ENCODE data around the gene ASMT. TPM values are rescaled to one million over a fixed set of nuclear protein-coding genes. Genes with fewer than 3 reads are reported as not detected.

ASMT gene
- total RNA-seq, 1 experiment from 2014 or later = not detected

DNA sequence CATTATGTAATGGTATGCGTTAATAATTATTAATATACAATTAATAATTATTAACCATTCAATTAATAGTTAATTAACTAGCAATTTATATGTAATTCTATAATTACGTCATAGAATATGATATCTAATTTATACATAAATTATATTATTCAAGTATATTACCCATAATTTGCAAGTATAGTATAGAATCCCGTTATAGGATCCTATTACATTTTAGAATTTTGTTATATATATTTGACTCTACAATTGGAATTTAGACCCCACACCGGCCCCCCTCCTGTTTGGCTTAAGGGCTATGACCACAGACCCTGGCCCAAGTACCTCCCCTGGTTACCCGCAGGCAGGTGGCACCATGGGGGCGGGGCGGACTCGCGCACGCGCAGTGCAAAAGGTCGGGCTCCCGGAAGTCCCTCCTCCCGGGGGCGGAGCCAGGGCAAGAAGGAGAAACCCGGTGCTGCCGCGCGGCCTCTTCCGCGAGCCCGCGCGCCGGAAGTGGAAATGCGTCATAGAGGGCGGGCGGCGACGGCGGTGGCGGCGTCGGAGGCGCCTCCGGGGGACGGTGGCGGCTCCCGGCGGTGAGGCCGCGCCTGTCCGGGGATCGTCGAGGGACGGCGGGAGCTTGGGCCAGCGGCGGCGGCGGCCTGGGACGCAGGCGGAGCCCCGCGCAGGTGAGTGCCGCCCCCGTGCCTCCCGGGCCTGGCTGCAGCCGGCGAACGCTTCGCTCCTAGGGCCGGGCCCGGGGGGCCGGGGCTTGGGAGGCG is 23.6 kb upstream of the ASMT start, which contains the start of gene AKAP17A:
AKAP17A (plus strand) TSS at position 503 of the 761 bp plus-strand sequence. CDS start 1,859 bp downstream, outside the sequence.
- no peaks in the 10 kb centered on the region for H4K20me1 ChIP-seq (ENCODE audit: insufficient read depth)
- CTCF ChIA-PET = no interaction called here
- no peaks in the 10 kb centered on the region for H3K27me3 ChIP-seq (ENCODE audit: insufficient read depth, low read length)
- H3K9me3 ChIP-seq (ENCODE audit: control insufficient read depth in 1 of 2, insufficient read depth in 1 of 2, low read depth in 1 of 2, low read length in 2 of 2) = no peaks in the 10 kb centered on the region
- BruUV-seq (replicated peaks) = no TSS peak
- H3K4me3 ChIP-seq (replicated peaks in 1 of 2; ENCODE audit: low read depth in 1 of 2, low read length in 2 of 2) = peak within 1 kb of the TSS; percentile 80 to 86
- intact Hi-C loops (cut with micrococcal nuclease) = no loop called here
- H3K4me2 ChIP-seq (ENCODE audit: low read length) = peak within 1 kb of the TSS; percentile 73
- peak within 1 kb of the TSS; percentile 67 for H3K27ac ChIP-seq (ENCODE audit: low read depth, low read length)
- no peak within 1 kb of the TSS for H2AFZ ChIP-seq (ENCODE audit: low read depth, low read length, poor library complexity, severe bottlenecking)
- POLR2A ChIA-PET = no interaction called here
- RAD21 ChIA-PET (ENCODE audit: low non-redundant PET in 1 of 2, low total read pairs in 2 of 2, uncharacterized antibody in 2 of 2, unreplicated experiment in 2 of 2) = no interaction called here
- peaks cover 45% of the 10 kb centered on the region for H3K79me2 ChIP-seq (ENCODE audit: insufficient read depth, low read length)
- peaks cover 3 to 13% of the 10 kb centered on the region in 2 experiments; a peak in 3 of 4 replicates for H3K4me1 ChIP-seq (ENCODE audit: control insufficient read depth in 1 of 2, insufficient read depth in 2 of 2, low read length in 2 of 2)
- H3K9ac ChIP-seq (ENCODE audit: low read length) = peak within 1 kb of the TSS; percentile 76
- peaks cover 6 to 23% of the 10 kb centered on the region in 2 experiments; a peak in 3 of 4 replicates for H3K36me3 ChIP-seq (ENCODE audit: control insufficient read depth in 1 of 2, insufficient read depth in 2 of 2, low read length in 2 of 2)
- TF ChIP-seq, protein P1, sequence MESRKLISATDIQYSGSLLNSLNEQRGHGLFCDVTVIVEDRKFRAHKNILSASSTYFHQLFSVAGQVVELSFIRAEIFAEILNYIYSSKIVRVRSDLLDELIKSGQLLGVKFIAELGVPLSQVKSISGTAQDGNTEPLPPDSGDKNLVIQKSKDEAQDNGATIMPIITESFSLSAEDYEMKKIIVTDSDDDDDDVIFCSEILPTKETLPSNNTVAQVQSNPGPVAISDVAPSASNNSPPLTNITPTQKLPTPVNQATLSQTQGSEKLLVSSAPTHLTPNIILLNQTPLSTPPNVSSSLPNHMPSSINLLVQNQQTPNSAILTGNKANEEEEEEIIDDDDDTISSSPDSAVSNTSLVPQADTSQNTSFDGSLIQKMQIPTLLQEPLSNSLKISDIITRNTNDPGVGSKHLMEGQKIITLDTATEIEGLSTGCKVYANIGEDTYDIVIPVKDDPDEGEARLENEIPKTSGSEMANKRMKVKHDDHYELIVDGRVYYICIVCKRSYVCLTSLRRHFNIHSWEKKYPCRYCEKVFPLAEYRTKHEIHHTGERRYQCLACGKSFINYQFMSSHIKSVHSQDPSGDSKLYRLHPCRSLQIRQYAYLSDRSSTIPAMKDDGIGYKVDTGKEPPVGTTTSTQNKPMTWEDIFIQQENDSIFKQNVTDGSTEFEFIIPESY (IDR thresholded peaks at IDR 0.05; ENCODE audit: extremely low read depth, insufficient replicate concordance, low read length) = peak; percentile 36
- TF ChIP-seq ZFX (IDR thresholded peaks at IDR 0.05) = peak; percentile 55; the same call in 1 of the 2 replicates
- TF ChIP-seq POLR2AphosphoS5 (IDR thresholded peaks at IDR 0.05; ENCODE audit: low read depth, low read length) = peak; percentile 79
- TF ChIP-seq EZH2phosphoT487 (IDR thresholded peaks at IDR 0.05; ENCODE audit: borderline replicate concordance) = no peak
- peak; percentile 86 for ATAC-seq
- H3K9me2 ChIP-seq (ENCODE audit: insufficient read depth) = no peaks in the 10 kb centered on the region
- DNase-seq (ENCODE audit: low read depth, low spot score) = peak; percentile 80
